ENCODE results near the gene FOXJ1. TPM values are rescaled to one million over a fixed set of nuclear protein-coding genes. Genes with fewer than 3 reads are reported as not detected.

The FOXJ1 gene
- total RNA-seq, 1 donor from 2014 or later, result under 0.01 TPM

GRCh38 chr17:76176701-76177574, 35.9 kb upstream of the FOXJ1 start:
- H3K27ac ChIP-seq (ENCODE audit: low read depth, low read length), result no peak overlapping the region
- no peaks in the 10 kb centered on the region for H3K27me3 ChIP-seq (ENCODE audit: control insufficient read depth in 3 of 3, insufficient read depth in 3 of 3, low read length in 3 of 3)
- H3K9ac ChIP-seq (ENCODE audit: low read depth in 1 of 3, low read length in 3 of 3), result no peak overlapping the region
- no peak overlapping the region for H3K4me3 ChIP-seq (ENCODE audit: low read length in 3 of 3)
- no peaks in the 10 kb centered on the region for H3K36me3 ChIP-seq (ENCODE audit: control insufficient read depth in 3 of 3, insufficient read depth in 3 of 3, low read length in 3 of 3)
- peaks cover 0 to 18% (median 6%) of the 10 kb centered on the region in 3 donors for H3K4me1 ChIP-seq (ENCODE audit: control insufficient read depth in 3 of 3, insufficient read depth in 3 of 3, low read length in 3 of 3)
- H3K9me3 ChIP-seq (ENCODE audit: control insufficient read depth in 3 of 3, low read length in 3 of 3), result no peaks in the 10 kb centered on the region

- no peak overlapping the region for H3K4me3 ChIP-seq (ENCODE audit: low read length in 3 of 3)
- no peak overlapping the region for H3K9ac ChIP-seq (ENCODE audit: low read depth in 1 of 3, low read length in 3 of 3)
- H3K27me3 ChIP-seq (ENCODE audit: control insufficient read depth in 3 of 3, insufficient read depth in 3 of 3, low read length in 3 of 3), result no peaks in the 10 kb centered on the region
- H3K9me3 ChIP-seq (ENCODE audit: control insufficient read depth in 3 of 3, low read length in 3 of 3), result no peaks in the 10 kb centered on the region
- H3K36me3 ChIP-seq (ENCODE audit: control insufficient read depth in 3 of 3, insufficient read depth in 3 of 3, low read length in 3 of 3), result no peaks in the 10 kb centered on the region
- no peak overlapping the region for H3K27ac ChIP-seq (ENCODE audit: low read depth, low read length)
- H3K4me1 ChIP-seq (ENCODE audit: control insufficient read depth in 3 of 3, insufficient read depth in 3 of 3, low read length in 3 of 3), result peaks cover 0 to 10% (median 4%) of the 10 kb centered on the region in 3 donors
Measured at GRCh38 chr17:76174037-76174436, 33.0 kb upstream of the FOXJ1 start.

- H3K4me3 ChIP-seq (ENCODE audit: low read length in 3 of 3), result no peak overlapping the region
- no peak overlapping the region for H3K9ac ChIP-seq (ENCODE audit: low read depth in 1 of 3, low read length in 3 of 3)
- H3K9me3 ChIP-seq (ENCODE audit: control insufficient read depth in 3 of 3, low read length in 3 of 3), result no peaks in the 10 kb centered on the region
- no peaks in the 10 kb centered on the region for H3K36me3 ChIP-seq (ENCODE audit: control insufficient read depth in 3 of 3, insufficient read depth in 3 of 3, low read length in 3 of 3)
- peaks cover 0 to 10% (median 4%) of the 10 kb centered on the region in 3 donors for H3K4me1 ChIP-seq (ENCODE audit: control insufficient read depth in 3 of 3, insufficient read depth in 3 of 3, low read length in 3 of 3)
- H3K27me3 ChIP-seq (ENCODE audit: control insufficient read depth in 3 of 3, insufficient read depth in 3 of 3, low read length in 3 of 3), result no peaks in the 10 kb centered on the region
- no peak overlapping the region for H3K27ac ChIP-seq (ENCODE audit: low read depth, low read length)
Measured at GRCh38 chr17:76173474-76173873, 32.4 kb upstream of the FOXJ1 start.

- Histone ChIP-seq H3K4me1 (ENCODE audit: control insufficient read depth in 3 of 3, insufficient read depth in 3 of 3, low read length in 3 of 3) (no peaks in the 10 kb centered on the region), H3K9ac (ENCODE audit: low read depth in 1 of 3, low read length in 3 of 3) (no peak overlapping the region), H3K4me3 (ENCODE audit: low read length in 3 of 3) (no peak overlapping the region), H3K9me3 (ENCODE audit: control insufficient read depth in 3 of 3, low read length in 3 of 3) (no peaks in the 10 kb centered on the region), H3K27me3 (ENCODE audit: control insufficient read depth in 3 of 3, insufficient read depth in 3 of 3, low read length in 3 of 3) (peaks cover 0 to 2% (median 0%) of the 10 kb centered on the region in 3 donors), H3K36me3 (ENCODE audit: control insufficient read depth in 3 of 3, insufficient read depth in 3 of 3, low read length in 3 of 3) (peaks cover 3 to 6% (median 5%) of the 10 kb centered on the region in 3 donors), H3K27ac (ENCODE audit: low read depth, low read length) (no peak overlapping the region)
Measured at GRCh38 chr17:76171706-76172105, 30.7 kb upstream of the FOXJ1 start.

GRCh38 chr17:76170114-76170513, 29.1 kb upstream of the FOXJ1 start:
- Histone ChIP-seq H3K9me3 (ENCODE audit: control insufficient read depth in 3 of 3, low read length in 3 of 3) (no peaks in the 10 kb centered on the region), H3K27me3 (ENCODE audit: control insufficient read depth in 3 of 3, insufficient read depth in 3 of 3, low read length in 3 of 3) (peaks cover 0 to 2% (median 0%) of the 10 kb centered on the region in 3 donors), H3K4me3 (ENCODE audit: low read length in 3 of 3) (no peak overlapping the region), H3K9ac (ENCODE audit: low read depth in 1 of 3, low read length in 3 of 3) (no peak overlapping the region), H3K4me1 (ENCODE audit: control insufficient read depth in 3 of 3, insufficient read depth in 3 of 3, low read length in 3 of 3) (no peaks in the 10 kb centered on the region), H3K36me3 (ENCODE audit: control insufficient read depth in 3 of 3, insufficient read depth in 3 of 3, low read length in 3 of 3) (peaks cover 4 to 10% (median 6%) of the 10 kb centered on the region in 3 donors), H3K27ac (ENCODE audit: low read depth, low read length) (no peak overlapping the region)

GRCh38 chr17:76166906-76167305, 25.9 kb upstream of the FOXJ1 start:
- peaks cover 0 to 2% (median 0%) of the 10 kb centered on the region in 3 donors for H3K27me3 ChIP-seq (ENCODE audit: control insufficient read depth in 3 of 3, insufficient read depth in 3 of 3, low read length in 3 of 3)
- no peaks in the 10 kb centered on the region for H3K9me3 ChIP-seq (ENCODE audit: control insufficient read depth in 3 of 3, low read length in 3 of 3)
- no peaks in the 10 kb centered on the region for H3K4me1 ChIP-seq (ENCODE audit: control insufficient read depth in 3 of 3, insufficient read depth in 3 of 3, low read length in 3 of 3)
- H3K27ac ChIP-seq (ENCODE audit: low read depth, low read length), result no peak overlapping the region
- no peak overlapping the region for H3K4me3 ChIP-seq (ENCODE audit: low read length in 3 of 3)
- H3K36me3 ChIP-seq (ENCODE audit: control insufficient read depth in 3 of 3, insufficient read depth in 3 of 3, low read length in 3 of 3), result peaks cover 4 to 16% (median 6%) of the 10 kb centered on the region in 3 donors
- no peak overlapping the region for H3K9ac ChIP-seq (ENCODE audit: low read depth in 1 of 3, low read length in 3 of 3)

- H3K9ac ChIP-seq (ENCODE audit: low read depth in 1 of 3, low read length in 3 of 3), result no peak overlapping the region
- no peaks in the 10 kb centered on the region for H3K9me3 ChIP-seq (ENCODE audit: control insufficient read depth in 3 of 3, low read length in 3 of 3)
- no peak overlapping the region for H3K27ac ChIP-seq (ENCODE audit: low read depth, low read length)
- no peaks in the 10 kb centered on the region for H3K4me1 ChIP-seq (ENCODE audit: control insufficient read depth in 3 of 3, insufficient read depth in 3 of 3, low read length in 3 of 3)
- peaks cover 7 to 24% (median 11%) of the 10 kb centered on the region in 3 donors for H3K36me3 ChIP-seq (ENCODE audit: control insufficient read depth in 3 of 3, insufficient read depth in 3 of 3, low read length in 3 of 3)
- H3K4me3 ChIP-seq (ENCODE audit: low read length in 3 of 3), result no peak overlapping the region
- peaks cover 0 to 2% (median 0%) of the 10 kb centered on the region in 3 donors for H3K27me3 ChIP-seq (ENCODE audit: control insufficient read depth in 3 of 3, insufficient read depth in 3 of 3, low read length in 3 of 3)
Measured at GRCh38 chr17:76166168-76166567, 25.1 kb upstream of the FOXJ1 start.

GRCh38 chr17:76164331-76164730, 23.3 kb upstream of the FOXJ1 start:
- peaks cover 0 to 2% (median 0%) of the 10 kb centered on the region in 3 donors for H3K27me3 ChIP-seq (ENCODE audit: control insufficient read depth in 3 of 3, insufficient read depth in 3 of 3, low read length in 3 of 3)
- no peaks in the 10 kb centered on the region for H3K9me3 ChIP-seq (ENCODE audit: control insufficient read depth in 3 of 3, low read length in 3 of 3)
- no peak overlapping the region for H3K27ac ChIP-seq (ENCODE audit: low read depth, low read length)
- H3K36me3 ChIP-seq (ENCODE audit: control insufficient read depth in 3 of 3, insufficient read depth in 3 of 3, low read length in 3 of 3), result peaks cover 7 to 32% (median 13%) of the 10 kb centered on the region in 3 donors
- H3K4me1 ChIP-seq (ENCODE audit: control insufficient read depth in 3 of 3, insufficient read depth in 3 of 3, low read length in 3 of 3), result no peaks in the 10 kb centered on the region
- H3K4me3 ChIP-seq (ENCODE audit: low read length in 3 of 3), result no peak overlapping the region
- H3K9ac ChIP-seq (ENCODE audit: low read depth in 1 of 3, low read length in 3 of 3), result no peak overlapping the region

- H3K36me3 ChIP-seq (ENCODE audit: control insufficient read depth in 3 of 3, insufficient read depth in 3 of 3, low read length in 3 of 3), result peaks cover 11 to 36% (median 15%) of the 10 kb centered on the region in 3 donors
- H3K27ac ChIP-seq (ENCODE audit: low read depth, low read length), result no peak overlapping the region
- H3K9me3 ChIP-seq (ENCODE audit: control insufficient read depth in 3 of 3, low read length in 3 of 3), result no peaks in the 10 kb centered on the region
Measured at GRCh38 chr17:76163919-76164318, 22.9 kb upstream of the FOXJ1 start.

GRCh38 chr17:76161619-76162266, 20.7 kb upstream of the FOXJ1 start:
- Histone ChIP-seq H3K27me3 (ENCODE audit: control insufficient read depth in 3 of 3, insufficient read depth in 3 of 3, low read length in 3 of 3) (peaks cover 0 to under 1% (median 0%) of the 10 kb centered on the region in 3 donors), H3K9ac (ENCODE audit: low read depth in 1 of 3, low read length in 3 of 3) (no peak overlapping the region), H3K9me3 (ENCODE audit: control insufficient read depth in 3 of 3, low read length in 3 of 3) (no peaks in the 10 kb centered on the region), H3K36me3 (ENCODE audit: control insufficient read depth in 3 of 3, insufficient read depth in 3 of 3, low read length in 3 of 3) (peaks cover 13 to 46% (median 16%) of the 10 kb centered on the region in 3 donors), H3K27ac (ENCODE audit: low read depth, low read length) (no peak overlapping the region), H3K4me3 (ENCODE audit: low read length in 3 of 3) (no peak overlapping the region), H3K4me1 (ENCODE audit: control insufficient read depth in 3 of 3, insufficient read depth in 3 of 3, low read length in 3 of 3) (no peaks in the 10 kb centered on the region)

More at GRCh38 chr17:76163919-76164318, 22.9 kb upstream of the FOXJ1 start:
- no peaks in the 10 kb centered on the region for H3K4me1 ChIP-seq (ENCODE audit: control insufficient read depth in 3 of 3, insufficient read depth in 3 of 3, low read length in 3 of 3)
- no peak overlapping the region for H3K4me3 ChIP-seq (ENCODE audit: low read length in 3 of 3)
- no peak overlapping the region for H3K9ac ChIP-seq (ENCODE audit: low read depth in 1 of 3, low read length in 3 of 3)
- H3K27me3 ChIP-seq (ENCODE audit: control insufficient read depth in 3 of 3, insufficient read depth in 3 of 3, low read length in 3 of 3), result peaks cover 0 to 2% (median 0%) of the 10 kb centered on the region in 3 donors
